Activated naive CD8-positive, alpha-beta T cell treated with anti-CD3 and anti-CD28 coated beads, Interleukin-2, amount 10 ng/mL, durations not matched to agents 7 days and 5 days (primary cell): ENCODE measurements around the gene DIPK1B. TPM values are rescaled to one million over a fixed set of nuclear protein-coding genes. Genes with fewer than 3 reads are reported as not detected.

Experiments used
- ATAC-seq: fragments of 150-1000 bp; cut with Tn5 transposase; one replicate; pipeline ENCODE4 v1.10.0; 2021; ENCODE audit warnings: low read depth, moderate library complexity
- POLR2A ChIA-PET: fragments of 350-600 bp; sonication (Branson Sonifier 250); formaldehyde crosslinking; loops from one replicate; lab custom pipeline; 2021; ENCODE audit warnings: antibody characterized with exemption; lab: Charles Lee
- DNase-seq: peaks from one replicate; pipeline ENCODE4 v3.0.0; 2021
- H3K27ac Mint-ChIP-seq: one replicate; pipeline ENCODE4 v1.8.0; 2022; ENCODE audit warnings: mild to moderate bottlenecking, mixed read lengths
- H3K27me3 Mint-ChIP-seq: one replicate; pipeline ENCODE4 v1.8.0; 2022; ENCODE audit warnings: mild to moderate bottlenecking, moderate library complexity, mixed read lengths
- H3K36me3 Mint-ChIP-seq: one replicate; pipeline ENCODE4 v1.8.0; 2021; ENCODE audit warnings: mild to moderate bottlenecking, mixed read lengths
- H3K4me1 Mint-ChIP-seq: one replicate; pipeline ENCODE4 v1.8.0; 2021; ENCODE audit warnings: mixed read lengths
- H3K4me3 Mint-ChIP-seq: one replicate; pipeline ENCODE4 v1.8.0; 2022; ENCODE audit warnings: mild to moderate bottlenecking, moderate library complexity, mixed read lengths
- H3K9me3 Mint-ChIP-seq: one replicate; pipeline ENCODE4 v1.8.0; 2021; ENCODE audit warnings: mixed read lengths
- total RNA-seq, 2 experiments: library from RNA; stranded (reverse); gene quantifications; one replicate each; pipeline ENCODE4 v1.2.3, GENCODE V29; 2021

The DIPK1B gene
- total RNA-seq, result under 1 TPM in 1 of 2 experiments, not detected in 1; 0.11 TPM

DNA sequence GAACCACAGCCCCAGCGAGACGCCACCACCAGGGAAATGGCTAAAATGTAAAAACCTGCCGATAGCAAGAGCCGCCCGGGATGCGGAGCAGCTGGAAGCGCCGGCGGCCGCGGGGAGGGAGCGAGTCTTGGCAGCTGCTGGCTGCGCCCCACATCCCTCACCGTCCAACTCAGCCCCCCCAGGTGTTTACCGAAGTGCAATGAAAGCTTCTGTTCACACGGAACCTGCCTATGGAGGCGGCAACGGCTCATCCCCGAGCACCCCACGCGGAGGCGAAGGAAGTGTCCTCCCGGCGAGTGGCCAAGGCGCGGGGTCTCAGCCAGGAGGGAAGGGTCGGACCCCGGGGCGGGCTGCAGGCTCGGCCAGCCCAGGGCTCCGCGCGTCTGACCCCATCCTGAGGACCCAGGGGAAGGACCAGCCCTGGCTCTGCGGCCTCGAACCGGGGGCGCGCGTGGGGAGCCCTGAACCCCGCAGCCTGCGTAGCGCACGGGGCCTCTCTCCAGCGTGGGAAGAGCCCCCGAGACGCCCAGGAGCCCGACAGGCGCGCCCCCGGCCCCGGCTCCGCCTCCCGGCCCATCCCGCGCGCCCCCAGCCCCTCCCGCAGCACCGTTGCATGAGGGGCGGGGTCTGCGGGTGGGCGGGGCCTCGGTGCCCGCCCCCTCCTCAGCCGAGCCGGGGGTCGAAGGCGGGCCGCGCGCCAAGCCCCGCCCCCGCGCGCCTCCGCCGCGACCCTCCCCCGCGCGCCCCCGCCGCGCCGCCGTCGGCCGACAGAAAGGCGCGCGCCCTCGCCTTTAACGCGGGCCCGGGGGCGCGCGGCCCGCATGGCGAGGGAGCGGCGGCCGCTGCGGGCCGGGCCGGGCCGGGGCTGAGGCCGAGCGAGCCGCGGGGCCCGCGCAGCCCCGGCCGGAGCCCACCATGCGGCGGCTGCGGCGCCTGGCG lies at the start of gene DIPK1B:
Gene DIPK1B, plus strand, starts transcription at position 822 of the 939 bp plus-strand sequence. Its CDS starts 94 bp downstream, at position 916.
- H3K9me3 Mint-ChIP-seq, result no peaks in the 10 kb centered on the region
- peak; percentile 24 for ATAC-seq
- no peaks in the 10 kb centered on the region for H3K36me3 Mint-ChIP-seq
- H3K27me3 Mint-ChIP-seq, result peaks cover 31% of the 10 kb centered on the region
- POLR2A ChIA-PET, result interaction anchor here (0.9 to 6.1 kb wide), 3 partner anchors 8 to 357 kb away, joined by 3 to 46 read pairs (median 3); no protein-coding TSS in a partner anchor
- H3K4me1 Mint-ChIP-seq, result no peaks in the 10 kb centered on the region
- H3K4me3 Mint-ChIP-seq, result peak within 1 kb of the TSS; percentile 50
- H3K27ac Mint-ChIP-seq, result no peak within 1 kb of the TSS
- peak; percentile 38 for DNase-seq

DNA sequence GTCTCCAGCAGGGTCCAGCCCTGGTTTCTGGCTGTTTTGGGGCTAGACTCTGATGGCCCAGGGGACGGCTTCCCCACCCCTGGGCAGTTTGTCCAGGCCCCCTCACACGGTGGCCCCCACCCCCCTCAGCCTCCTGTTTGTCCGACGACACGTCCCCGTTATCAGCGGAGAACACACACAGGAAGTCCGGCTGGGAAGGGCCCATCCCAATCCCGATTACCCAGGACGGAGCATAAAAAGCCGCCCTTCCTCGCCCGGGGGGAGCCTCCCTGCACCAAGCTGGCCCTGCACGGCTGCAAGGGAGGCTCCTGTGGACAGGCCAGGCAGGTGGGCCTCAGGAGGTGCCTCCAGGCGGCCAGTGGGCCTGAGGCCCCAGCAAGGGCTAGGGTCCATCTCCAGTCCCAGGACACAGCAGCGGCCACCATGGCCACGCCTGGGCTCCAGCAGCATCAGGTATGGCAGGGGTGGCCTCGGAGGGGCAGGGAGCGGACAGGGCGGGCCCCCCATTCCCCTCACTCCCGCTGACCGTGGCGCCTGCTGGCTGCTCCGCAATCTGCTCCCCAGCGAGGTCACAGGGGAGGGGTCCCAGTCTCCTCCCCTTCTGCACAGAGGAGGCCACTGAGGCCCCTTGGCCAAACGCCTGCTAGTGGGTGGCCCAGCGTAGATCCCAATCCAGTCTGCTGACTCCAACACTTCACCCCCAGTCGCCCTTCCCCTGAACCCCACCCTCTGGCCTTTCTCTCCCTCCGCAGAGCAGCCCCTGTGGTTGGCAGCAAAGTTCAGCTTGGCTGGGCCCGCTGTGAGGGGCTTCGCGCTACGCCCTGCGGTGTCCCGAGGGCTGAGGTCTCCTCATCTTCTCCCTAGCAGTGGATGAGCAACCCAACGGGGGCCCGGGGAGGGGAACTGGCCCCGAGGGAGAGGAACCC lies 49.5 kb upstream of the DIPK1B start, which contains the start of gene EGFL7:
Gene EGFL7, plus strand, starts transcription at position 261 of the 926 bp plus-strand sequence. CDS start 5,367 bp downstream, outside the sequence.
- Mint-ChIP-seq H3K36me3 (no peaks in the 10 kb centered on the region), H3K4me3 (no peak within 1 kb of the TSS), H3K27ac (no peak within 1 kb of the TSS), H3K4me1 (peaks cover 8% of the 10 kb centered on the region), H3K9me3 (no peaks in the 10 kb centered on the region), H3K27me3 (peaks cover 19% of the 10 kb centered on the region)
- peak; percentile 37 for DNase-seq
- ATAC-seq, result no peak
- POLR2A ChIA-PET, result interaction anchor here (1.8 kb wide), 1 partner anchor 24 kb away, joined by 6 read pairs; the partner anchor contains the start of gene AGPAT2

DNA sequence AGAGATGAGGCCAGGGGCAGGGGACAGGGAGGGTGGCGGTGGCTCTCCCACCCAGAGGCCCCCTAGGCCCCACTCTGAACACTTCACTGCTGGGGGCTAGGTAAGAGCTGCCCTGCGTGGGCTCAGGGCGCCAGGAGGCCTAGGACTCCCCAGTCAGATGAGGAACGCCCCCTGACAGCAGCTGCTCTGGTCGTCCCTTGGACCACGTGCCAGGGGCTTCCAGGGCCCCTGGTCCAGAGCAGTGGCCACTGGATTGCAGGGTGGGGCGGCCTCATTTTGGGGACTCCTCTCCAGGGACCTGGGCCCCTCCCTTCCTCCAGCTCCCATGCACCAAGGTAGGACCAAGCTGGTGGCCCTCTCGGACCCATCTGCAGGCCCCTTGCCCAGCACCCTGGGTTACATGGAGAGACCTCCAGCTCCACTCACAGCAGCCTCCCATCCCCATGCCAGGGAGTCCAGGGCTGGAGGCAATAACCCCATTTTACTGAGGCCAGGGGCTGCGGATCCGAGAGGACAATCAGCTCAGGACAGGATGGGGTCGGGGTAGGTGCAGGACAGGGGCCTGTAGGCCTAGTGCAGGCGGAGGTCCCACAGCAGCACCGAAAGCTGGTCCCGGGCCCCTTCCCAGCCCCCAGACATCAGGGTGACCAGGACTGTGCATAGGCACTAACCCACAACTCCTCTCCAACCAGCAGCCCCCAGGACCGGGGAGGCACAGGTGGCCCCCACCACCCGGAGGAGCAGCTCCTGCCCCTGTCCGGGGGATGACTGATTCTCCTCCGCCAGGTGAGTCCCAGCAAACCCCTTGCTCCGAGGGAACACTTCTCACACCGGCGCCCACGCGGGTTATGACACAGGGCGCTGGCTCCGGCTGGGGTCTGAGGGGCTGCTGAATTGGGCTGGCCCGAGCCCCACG lies 48.1 kb upstream of the DIPK1B start:
- Mint-ChIP-seq H3K27ac (no peak overlapping the region), H3K4me1 (peaks cover 10% of the 10 kb centered on the region), H3K36me3 (no peaks in the 10 kb centered on the region), H3K27me3 (peaks cover 11% of the 10 kb centered on the region), H3K9me3 (no peaks in the 10 kb centered on the region), H3K4me3 (peak overlapping the region; percentile 73)
- ATAC-seq (no peak), DNase-seq (no peak)
- POLR2A ChIA-PET, result interaction anchor here (0.5 kb wide), 1 partner anchor 220 kb away, joined by 3 read pairs; no protein-coding TSS in a partner anchor

DNA sequence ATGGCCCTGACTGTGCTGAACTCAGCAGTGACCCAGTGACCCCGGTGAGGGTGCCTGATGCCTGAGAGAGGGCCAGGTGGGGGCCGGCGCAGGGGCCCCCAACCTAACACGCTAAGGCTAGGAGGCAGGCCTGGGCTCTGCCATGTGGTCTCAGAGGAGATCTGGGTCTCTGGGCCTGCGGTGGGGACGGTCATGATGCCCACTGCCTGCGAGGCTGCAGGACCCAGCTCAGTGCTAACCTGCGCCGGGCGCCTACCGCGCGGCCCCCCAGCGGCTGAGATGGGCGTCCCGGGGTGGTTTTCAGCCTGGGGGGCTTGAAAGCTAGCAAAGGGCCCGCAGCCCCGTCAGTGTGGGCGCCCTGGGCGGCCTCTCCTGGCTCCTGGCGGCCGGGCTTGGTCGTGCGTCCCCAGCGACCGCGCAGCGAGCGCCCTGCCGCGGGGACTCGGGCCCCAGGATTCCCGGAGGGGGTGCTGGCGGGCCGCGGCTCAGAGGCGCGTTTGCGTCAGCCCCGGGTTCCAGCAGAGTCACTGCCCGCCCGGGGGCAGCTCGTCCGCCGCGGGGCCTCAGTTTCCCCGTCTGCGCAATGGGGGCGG lies 47.2 kb upstream of the DIPK1B start:
- DNase-seq (no peak), ATAC-seq (peak; percentile 21)

DNA sequence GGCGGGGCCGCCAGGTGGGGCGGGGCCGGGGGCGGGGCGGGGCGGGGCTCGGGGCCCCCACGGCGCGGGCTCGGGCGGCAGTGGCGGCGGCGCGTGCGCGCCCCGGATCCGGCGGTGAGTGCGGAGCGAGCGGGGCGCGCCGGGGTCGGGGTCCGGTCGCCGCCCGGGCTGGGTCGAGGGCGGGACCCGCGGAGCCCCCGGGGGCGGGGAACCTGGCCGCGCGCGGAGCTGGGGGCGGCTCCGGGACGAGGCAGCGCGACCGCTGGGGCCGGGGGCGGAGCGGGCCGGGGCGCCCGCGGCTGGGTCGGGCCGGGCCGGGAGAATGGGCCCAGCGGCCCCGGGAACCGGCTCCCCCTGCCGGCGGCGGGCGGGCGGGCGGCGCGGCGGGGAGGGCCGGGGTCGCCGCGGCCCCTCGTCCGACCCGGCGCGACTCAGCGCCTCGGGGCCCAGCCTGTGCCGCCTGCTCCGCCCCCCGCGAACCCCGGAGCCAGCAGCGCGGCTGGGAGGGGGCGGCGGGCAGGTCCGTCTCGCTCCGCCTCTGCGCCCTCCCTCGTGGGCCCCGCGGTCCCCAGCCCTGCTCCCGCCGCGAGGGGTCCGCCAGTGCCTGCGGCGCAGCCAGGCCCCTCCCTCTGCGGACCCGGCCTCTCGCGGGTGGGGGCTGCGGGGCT lies 46.5 kb upstream of the DIPK1B start:
- Mint-ChIP-seq H3K4me1 (peaks cover 10% of the 10 kb centered on the region), H3K27ac (no peak overlapping the region), H3K9me3 (no peaks in the 10 kb centered on the region), H3K4me3 (no peak overlapping the region), H3K36me3 (no peaks in the 10 kb centered on the region), H3K27me3 (peaks cover 11% of the 10 kb centered on the region)
- POLR2A ChIA-PET, result no interaction called here
- peak; percentile 66 for DNase-seq
- peak; percentile 34 for ATAC-seq

More for the DNA sequence above, 47.2 kb upstream of the DIPK1B start:
- Mint-ChIP-seq H3K27ac (no peak overlapping the region), H3K36me3 (no peaks in the 10 kb centered on the region), H3K27me3 (peaks cover 11% of the 10 kb centered on the region), H3K4me1 (peaks cover 10% of the 10 kb centered on the region), H3K4me3 (peak overlapping the region; percentile 73), H3K9me3 (no peaks in the 10 kb centered on the region)
- POLR2A ChIA-PET, result interaction anchor here (0.7 kb wide), 1 partner anchor 63 kb away, joined by 3 read pairs; no protein-coding TSS in a partner anchor

DNA sequence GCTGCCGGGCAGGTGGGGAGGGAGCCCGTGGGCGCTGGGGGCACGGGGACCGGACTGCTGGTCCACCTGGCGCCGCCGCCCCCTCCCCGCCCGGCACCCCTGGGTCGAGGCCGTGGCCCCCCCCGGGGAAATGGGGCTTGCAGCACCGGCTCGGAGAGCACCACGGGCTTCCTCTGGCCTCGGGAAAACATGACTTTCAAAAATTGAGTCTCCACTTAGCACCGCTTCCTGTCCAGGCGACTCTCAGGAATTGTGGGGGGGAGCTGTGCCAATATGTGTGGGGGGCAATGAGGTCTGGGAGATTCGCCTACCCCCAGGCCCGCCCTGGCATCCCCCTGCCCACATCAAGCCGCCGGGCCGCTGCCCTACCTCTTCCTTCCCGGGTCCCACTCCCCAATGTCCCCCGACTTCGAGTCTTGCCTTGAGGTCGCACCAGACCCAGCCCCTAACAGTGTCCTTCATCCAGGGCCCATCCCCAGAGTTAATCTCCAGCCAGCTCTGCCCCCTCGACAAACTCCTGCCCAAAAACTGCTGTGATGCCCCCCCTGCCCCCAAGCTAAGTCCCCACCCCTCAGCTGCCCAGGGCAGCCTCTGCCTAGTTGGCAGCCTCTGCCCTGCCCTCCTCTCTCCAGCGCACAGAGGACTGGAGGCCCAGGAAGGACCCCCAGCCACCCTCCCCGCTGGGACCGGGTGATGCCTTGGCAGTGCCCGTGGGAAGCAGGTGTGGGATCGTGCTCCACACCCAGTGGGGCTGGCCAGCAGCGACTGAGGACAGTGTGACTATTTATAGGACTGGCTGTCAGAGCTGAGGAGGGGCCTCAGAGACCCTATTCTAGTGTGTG lies 45.8 kb upstream of the DIPK1B start:
- peak; percentile 2 for ATAC-seq
- no peaks in the 10 kb centered on the region for H3K9me3 Mint-ChIP-seq
- no peak for DNase-seq
- H3K4me1 Mint-ChIP-seq, result peaks cover 10% of the 10 kb centered on the region
- H3K4me3 Mint-ChIP-seq, result peak overlapping the region; percentile 52
- POLR2A ChIA-PET, result interaction anchor here (1.3 kb wide), 1 partner anchor 16 kb away, joined by 4 read pairs; no protein-coding TSS in a partner anchor
- peaks cover 11% of the 10 kb centered on the region for H3K27me3 Mint-ChIP-seq
- H3K27ac Mint-ChIP-seq, result no peak overlapping the region
- H3K36me3 Mint-ChIP-seq, result no peaks in the 10 kb centered on the region

DNA sequence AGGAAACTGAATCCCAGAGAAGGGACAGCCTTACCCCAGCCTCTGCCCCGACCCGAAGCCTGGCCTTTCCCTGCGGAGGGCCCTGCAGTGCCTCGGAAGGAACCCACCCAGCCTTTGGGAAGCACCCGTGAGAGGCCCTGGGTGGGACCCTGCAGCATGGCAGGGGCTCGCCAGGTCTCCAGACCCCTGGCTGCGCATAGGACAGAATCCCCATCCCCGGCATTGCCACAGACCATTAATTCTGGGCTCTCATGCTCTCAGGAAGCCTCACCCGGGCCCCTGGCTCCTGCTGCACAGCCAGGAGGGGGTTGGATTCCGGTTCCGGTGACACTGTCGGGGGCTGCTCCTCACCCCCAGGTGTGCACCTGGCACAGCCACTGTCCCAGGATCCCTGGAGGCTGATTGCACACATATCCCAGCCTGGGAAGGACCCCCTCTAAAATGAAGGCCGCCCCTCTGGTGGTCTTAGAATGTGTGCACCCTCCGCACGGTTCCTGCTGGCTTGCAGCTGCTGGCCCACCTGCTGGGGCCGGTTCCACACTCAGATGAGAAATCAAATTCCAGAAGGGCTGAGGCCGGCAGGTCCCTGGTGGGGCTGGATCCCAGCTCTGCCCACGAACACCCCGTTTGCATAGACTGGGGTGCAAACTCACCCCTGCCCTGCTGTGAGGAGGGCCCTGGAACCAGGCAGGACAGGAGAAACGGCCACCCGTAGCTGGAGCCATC lies 45.0 kb upstream of the DIPK1B start:
- Mint-ChIP-seq H3K36me3 (no peaks in the 10 kb centered on the region), H3K9me3 (no peaks in the 10 kb centered on the region), H3K4me1 (peaks cover 10% of the 10 kb centered on the region), H3K4me3 (no peak overlapping the region), H3K27ac (no peak overlapping the region), H3K27me3 (peaks cover 11% of the 10 kb centered on the region)
- no peak for ATAC-seq
- no peak for DNase-seq
- POLR2A ChIA-PET, result interaction anchor here (1.3 kb wide), 1 partner anchor 15 kb away, joined by 4 read pairs; no protein-coding TSS in a partner anchor

DNA sequence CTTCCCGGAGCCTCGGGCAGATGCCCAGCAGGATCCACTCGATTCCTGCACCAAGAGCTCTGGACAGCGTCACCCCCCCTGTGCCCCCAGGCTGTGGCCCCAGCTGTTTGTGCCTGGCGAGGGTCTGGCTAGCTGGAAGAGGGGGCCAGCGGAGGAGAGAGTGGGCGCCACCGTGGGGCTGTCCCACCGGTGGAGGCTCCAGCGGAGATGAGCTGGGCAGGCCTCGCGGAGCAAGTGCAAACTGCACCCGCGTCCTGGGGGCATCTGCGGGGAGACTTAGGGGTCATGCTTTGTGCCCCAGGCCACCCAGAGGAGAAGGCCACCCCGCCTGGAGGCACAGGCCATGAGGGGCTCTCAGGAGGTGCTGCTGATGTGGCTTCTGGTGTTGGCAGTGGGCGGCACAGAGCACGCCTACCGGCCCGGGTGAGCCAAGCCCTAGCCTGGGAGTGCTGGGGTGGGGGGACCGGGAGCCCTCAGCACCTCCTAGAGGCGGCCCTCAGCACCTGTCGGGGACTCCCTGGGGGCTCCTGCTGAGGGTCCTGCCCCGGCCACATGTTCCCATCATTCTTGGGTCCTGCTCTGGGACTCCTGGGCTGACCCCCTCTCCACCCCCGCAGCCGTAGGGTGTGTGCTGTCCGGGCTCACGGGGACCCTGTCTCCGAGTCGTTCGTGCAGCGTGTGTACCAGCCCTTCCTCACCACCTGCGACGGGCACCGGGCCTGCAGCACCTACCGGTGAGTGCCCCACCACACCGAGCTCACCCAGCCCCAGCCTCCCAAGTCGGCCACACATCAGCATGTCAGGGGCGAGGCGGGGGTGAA lies 44.2 kb upstream of the DIPK1B start:
- H3K36me3 Mint-ChIP-seq, result no peaks in the 10 kb centered on the region
- H3K27me3 Mint-ChIP-seq, result peaks cover 11% of the 10 kb centered on the region
- peaks cover 10% of the 10 kb centered on the region for H3K4me1 Mint-ChIP-seq
- ATAC-seq (no peak), DNase-seq (no peak)
- POLR2A ChIA-PET, result interaction anchor here (1.3 kb wide), 1 partner anchor 15 kb away, joined by 4 read pairs; no protein-coding TSS in a partner anchor
- no peak overlapping the region for H3K4me3 Mint-ChIP-seq
- H3K27ac Mint-ChIP-seq, result no peak overlapping the region
- H3K9me3 Mint-ChIP-seq, result no peaks in the 10 kb centered on the region

DNA sequence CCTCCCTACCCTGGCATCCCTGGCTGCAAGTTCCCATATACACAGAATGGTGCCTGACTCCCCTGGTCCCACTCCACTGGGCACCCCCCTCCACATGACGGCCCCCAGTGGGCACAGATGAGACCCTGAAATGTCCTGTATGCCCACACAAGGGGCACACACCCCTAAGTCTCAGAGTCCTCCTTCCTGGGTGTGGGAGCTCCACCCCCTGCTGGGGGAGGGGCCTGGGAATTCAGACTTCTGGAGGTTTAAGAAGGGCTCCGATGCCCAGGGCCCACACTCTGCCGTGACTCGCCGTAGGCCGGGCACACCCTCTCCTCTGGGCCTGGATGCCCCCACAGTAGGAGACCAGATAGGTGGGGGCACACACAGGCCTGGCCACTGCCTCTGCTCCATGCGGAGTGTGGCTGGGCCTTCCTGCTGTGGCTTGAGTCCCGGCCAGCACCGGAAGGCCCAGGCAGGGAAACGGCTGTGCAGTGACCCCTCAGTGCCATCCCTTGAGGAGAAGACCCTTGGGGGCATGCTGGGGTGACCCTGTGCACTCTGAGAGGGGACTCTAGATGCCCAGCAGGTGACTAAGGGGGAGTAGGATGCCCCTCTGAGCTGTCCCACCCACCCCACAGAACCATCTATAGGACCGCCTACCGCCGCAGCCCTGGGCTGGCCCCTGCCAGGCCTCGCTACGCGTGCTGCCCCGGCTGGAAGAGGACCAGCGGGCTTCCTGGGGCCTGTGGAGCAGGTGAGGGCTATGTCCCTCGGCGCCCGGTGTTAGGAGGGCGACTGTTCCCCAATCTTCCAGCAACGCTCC lies 43.2 kb upstream of the DIPK1B start:
- ATAC-seq, result no peak
- no peak for DNase-seq
- Mint-ChIP-seq H3K4me3 (no peak overlapping the region), H3K4me1 (peaks cover 10% of the 10 kb centered on the region), H3K27me3 (peaks cover 11% of the 10 kb centered on the region), H3K27ac (no peak overlapping the region), H3K36me3 (no peaks in the 10 kb centered on the region), H3K9me3 (no peaks in the 10 kb centered on the region)
- POLR2A ChIA-PET, result no interaction called here
